PC-3 (cell line): ENCODE measurements around the gene ELMOD1. TPM values are rescaled to one million over a fixed set of nuclear protein-coding genes. Genes with fewer than 3 reads are reported as not detected.
A peak's percentile ranks its signal among the peaks of the same experiment; 100 is the strongest.
"Not testable (repeated sequence)": the region's sequence is repeated elsewhere in the genome, so short reads cannot be mapped to it uniquely, and the experiment has no call there.

Experiments
- ATAC-seq: fragments of 200-7000 bp; cut with Tn5 transposase; 2 replicates; pipeline ENCODE4 v1.9.1; 2020; ENCODE audit warnings: mild to moderate bottlenecking, moderate library complexity
- BruUV-seq: library from RNA; stranded (reverse); fragments of 400-500 nt; replicated peaks from 2 replicates; lab custom pipeline; 2021; lab: Mats Ljungman, UMichigan
- CTCF ChIA-PET: fragments of 300-600 bp; sonication (Branson Sonifier 250); formaldehyde crosslinking; loops from one replicate; lab custom pipeline; 2022; ENCODE audit warnings: antibody characterized with exemption; lab: Charles Lee
- POLR2A ChIA-PET: fragments of 300-600 bp; sonication (Branson Sonifier 250); formaldehyde crosslinking; loops from one replicate; lab custom pipeline; 2022; ENCODE audit warnings: antibody characterized with exemption; ENCODE audit not compliant: unreplicated experiment; lab: Charles Lee
- DNase-seq: peaks from one replicate; pipeline ENCODE4 v3.0.0-alpha.2; 2015
- H2AFZ ChIP-seq: fragments of 300-600 bp; sonication (generic); 2 replicates; pipeline ENCODE4 v1.6.0; 2016; ENCODE audit warnings: antibody characterized with exemption, low read length
- H3F3A ChIP-seq: fragments of 300-600 bp; sonication (generic); one replicate; pipeline ENCODE4 v1.6.0; 2017; ENCODE audit warnings: antibody characterized with exemption, low read length, control low read depth, mild to moderate bottlenecking; ENCODE audit not compliant: unreplicated experiment
- H3K27ac ChIP-seq: fragments of 300-600 bp; sonication (generic); 2 replicates; pipeline ENCODE4 v1.5.1; 2016; ENCODE audit warnings: mild to moderate bottlenecking, low read length
- H3K27me3 ChIP-seq: fragments of 300-600 bp; sonication (generic); 2 replicates; pipeline ENCODE4 v1.6.1; 2016; ENCODE audit warnings: low read length, mixed read lengths
- H3K36me3 ChIP-seq: fragments of 300-600 bp; sonication (generic); 2 replicates; pipeline ENCODE4 v1.6.1; 2016; ENCODE audit warnings: low read depth, mixed run types, low read length, mixed read lengths
- H3K4me1 ChIP-seq: fragments of 300-600 bp; sonication (generic); 2 replicates; pipeline ENCODE4 v1.5.1; 2016; ENCODE audit warnings: low read length; ENCODE audit not compliant: insufficient read depth
- H3K4me2 ChIP-seq: fragments of 300-600 bp; sonication (generic); 2 replicates; pipeline ENCODE4 v1.6.0; 2016; ENCODE audit warnings: low read length
- H3K4me3 ChIP-seq: fragments of 300-600 bp; sonication (generic); 2 replicates; pipeline ENCODE4 v1.5.1; 2016; ENCODE audit warnings: mild to moderate bottlenecking, low read length, mixed read lengths
- H3K79me2 ChIP-seq: fragments of 300-600 bp; sonication (generic); 2 replicates; pipeline ENCODE4 v1.6.1; 2017; ENCODE audit warnings: low read length, mixed read lengths
- H3K9ac ChIP-seq: fragments of 300-600 bp; sonication (generic); 2 replicates; pipeline ENCODE4 v1.6.0; 2016; ENCODE audit warnings: mild to moderate bottlenecking, low read length
- H3K9me2 ChIP-seq: fragments of 300-600 bp; sonication (generic); replicated peaks from 2 replicates; pipeline ENCODE4 v1.6.1; 2016; ENCODE audit warnings: mixed run types, low read length, mixed read lengths
- H3K9me3 ChIP-seq: fragments of 300-600 bp; sonication (generic); 2 replicates; pipeline ENCODE4 v1.6.1; 2016; ENCODE audit warnings: low read length, mixed read lengths
- H4K20me1 ChIP-seq: fragments of 300-600 bp; sonication (generic); 2 replicates; pipeline ENCODE4 v1.6.1; 2016; ENCODE audit warnings: low read length, mixed read lengths
- EZH2 ChIP-seq: fragments of 300-600 bp; sonication (generic); IDR thresholded peaks from one replicate; pipeline ENCODE4 v1.6.1; 2017; ENCODE audit warnings: antibody characterized with exemption, mild to moderate bottlenecking, low read length; ENCODE audit not compliant: unreplicated experiment
- EZH2phosphoT487 ChIP-seq: fragments of 300-600 bp; sonication (generic); IDR thresholded peaks from 2 replicates; pipeline ENCODE4 v1.6.1; 2018; ENCODE audit warnings: mild to moderate bottlenecking, antibody characterized with exemption, low read length, borderline replicate concordance
- intact Hi-C: fragments of 100-400 bp; cut with micrococcal nuclease; formaldehyde crosslinking; loops from 2 replicates; pipeline ENCODE4 v1.9.0; 2023
- total RNA-seq: library from RNA; depleted of rRNA; stranded (reverse); fragments of >200 nt; gene quantifications from 2 replicates; pipeline ENCODE4 v1.2.3, GENCODE V29; 2014
- TF ChIP-seq, protein P1 (sequence below): fragments of 300-600 bp; sonication (generic); conservative IDR thresholded peaks from 2 replicates; pipeline ENCODE4 v1.5.1; 2017; ENCODE audit warnings: antibody characterized with exemption, low read depth, mild to moderate bottlenecking, low read length

ELMOD1 gene
- total RNA-seq, 1 experiment from 2014 or later: not detected

- peak within 1 kb of the TSS; percentile 85 for H2AFZ ChIP-seq
- peak within 1 kb of the TSS; percentile 64 for H3K27ac ChIP-seq
- H3K27me3 ChIP-seq: no peaks in the 10 kb centered on the region
- ATAC-seq (peak; percentile 71), DNase-seq (peak; percentile 84)
- H3K79me2 ChIP-seq: peaks cover 29% of the 10 kb centered on the region
- H3K4me2 ChIP-seq: peak within 1 kb of the TSS; percentile 86
- H3K4me3 ChIP-seq: peak within 1 kb of the TSS; percentile 73
- no peaks in the 10 kb centered on the region for H3K36me3 ChIP-seq
- H3K9me2 ChIP-seq: no peaks in the 10 kb centered on the region
- intact Hi-C loops: loop anchor here (1.0 kb wide), 1 partner anchor 206 kb away; no protein-coding TSS in a partner anchor
- H3F3A ChIP-seq: peaks cover 19% of the 10 kb centered on the region
- H3K9me3 ChIP-seq: no peaks in the 10 kb centered on the region
- H4K20me1 ChIP-seq: no peaks in the 10 kb centered on the region
- peaks cover 48% of the 10 kb centered on the region for H3K4me1 ChIP-seq
- POLR2A ChIA-PET: no interaction called here
- TF ChIP-seq, protein P1, sequence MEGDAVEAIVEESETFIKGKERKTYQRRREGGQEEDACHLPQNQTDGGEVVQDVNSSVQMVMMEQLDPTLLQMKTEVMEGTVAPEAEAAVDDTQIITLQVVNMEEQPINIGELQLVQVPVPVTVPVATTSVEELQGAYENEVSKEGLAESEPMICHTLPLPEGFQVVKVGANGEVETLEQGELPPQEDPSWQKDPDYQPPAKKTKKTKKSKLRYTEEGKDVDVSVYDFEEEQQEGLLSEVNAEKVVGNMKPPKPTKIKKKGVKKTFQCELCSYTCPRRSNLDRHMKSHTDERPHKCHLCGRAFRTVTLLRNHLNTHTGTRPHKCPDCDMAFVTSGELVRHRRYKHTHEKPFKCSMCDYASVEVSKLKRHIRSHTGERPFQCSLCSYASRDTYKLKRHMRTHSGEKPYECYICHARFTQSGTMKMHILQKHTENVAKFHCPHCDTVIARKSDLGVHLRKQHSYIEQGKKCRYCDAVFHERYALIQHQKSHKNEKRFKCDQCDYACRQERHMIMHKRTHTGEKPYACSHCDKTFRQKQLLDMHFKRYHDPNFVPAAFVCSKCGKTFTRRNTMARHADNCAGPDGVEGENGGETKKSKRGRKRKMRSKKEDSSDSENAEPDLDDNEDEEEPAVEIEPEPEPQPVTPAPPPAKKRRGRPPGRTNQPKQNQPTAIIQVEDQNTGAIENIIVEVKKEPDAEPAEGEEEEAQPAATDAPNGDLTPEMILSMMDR: no peak
- TF ChIP-seq EZH2phosphoT487 (no peak), EZH2 (no peak)
- no TSS peak for BruUV-seq
- H3K9ac ChIP-seq: peak within 1 kb of the TSS; percentile 75
- CTCF ChIA-PET: interaction anchor here (1.0 kb wide), 1 partner anchor 12 kb away, joined by 3 read pairs; no protein-coding TSS in a partner anchor
Measured at GRCh38 chr11:107565219-107565937, 25.6 kb upstream of the ELMOD1 start, which contains the start of gene ALKBH8. Gene ALKBH8 (minus strand): TSS chr11:107565735. CDS start chr11:107560893, 4,842 bp downstream.

GRCh38 chr11:107565955-107566501 is 24.9 kb upstream of the ELMOD1 start:
- ATAC-seq, H3K36me3 ChIP-seq, H3K9me2 ChIP-seq, BruUV-seq, H3K27me3 ChIP-seq, H4K20me1 ChIP-seq, H3K9me3 ChIP-seq, POLR2A ChIA-PET: not testable (repeated sequence)
- CTCF ChIA-PET: interaction anchor here (1.0 kb wide), 1 partner anchor 13 kb away, joined by 3 read pairs; no protein-coding TSS in a partner anchor
- Histone ChIP-seq H3K4me2 (peak overlapping the region; percentile 86), H2AFZ (peak overlapping the region; percentile 85), H3K79me2 (peaks cover 23% of the 10 kb centered on the region), H3K4me1 (peaks cover 44% of the 10 kb centered on the region), H3K9ac (peak overlapping the region; percentile 75), H3K4me3 (peak overlapping the region; percentile 73), H3F3A (peaks cover 18% of the 10 kb centered on the region), H3K27ac (peak overlapping the region; percentile 64)
- peak; percentile 52 for DNase-seq
- intact Hi-C loops: loop anchor here (1.0 kb wide), 1 partner anchor 205 kb away; no protein-coding TSS in a partner anchor

GRCh38 chr11:107566569-107566968 is 24.4 kb upstream of the ELMOD1 start:
- TF ChIP-seq EZH2: no peak
- TF ChIP-seq, protein P1: no peak
- TF ChIP-seq EZH2phosphoT487: no peak
- Histone ChIP-seq H3K79me2 (peaks cover 21% of the 10 kb centered on the region), H3F3A (peaks cover 15% of the 10 kb centered on the region), H3K9me2 (no peaks in the 10 kb centered on the region), H3K4me2 (no peak overlapping the region), H2AFZ (no peak overlapping the region), H3K4me3 (no peak overlapping the region), H3K9ac (no peak overlapping the region), H3K9me3 (no peaks in the 10 kb centered on the region), H3K36me3 (no peaks in the 10 kb centered on the region), H3K27ac (no peak overlapping the region), H3K27me3 (no peaks in the 10 kb centered on the region), H4K20me1 (no peaks in the 10 kb centered on the region), H3K4me1 (peaks cover 39% of the 10 kb centered on the region)
- intact Hi-C loops: no loop called here
- DNase-seq (no peak), ATAC-seq (no peak)
- ChIA-PET CTCF (no interaction called here), POLR2A (no interaction called here)
- no TSS peak for BruUV-seq
